ENCODE measurements around the gene GADD45G. TPM values are rescaled to one million over a fixed set of nuclear protein-coding genes. Genes with fewer than 3 reads are reported as not detected.
A peak's percentile ranks its signal among the peaks of the same experiment; 100 is the strongest.

The GADD45G gene
- total and polyA plus RNA-seq, 12 donors: 9.4 to 125 (median 21.2) TPM

GRCh38 chr9:89648247-89649000 is 43.6 kb downstream of the GADD45G start:
- intact Hi-C loops (cut with DNase I): no loop called here
- Histone ChIP-seq H3K4me3 (no peak overlapping the region), H3K9me3 (no peaks in the 10 kb centered on the region), H3K27me3 (no peaks in the 10 kb centered on the region), H3K27ac (no peak overlapping the region), H3K36me3 (no peaks in the 10 kb centered on the region), H3K4me1 (no peaks in the 10 kb centered on the region)
- no peak for TF ChIP-seq CTCF (IDR thresholded peaks at IDR 0.05)
- DNase-seq (no peak), ATAC-seq (peak in 1 of 8 donors; percentile 25)
- 74 to 77% methylated on average over 11 of the region's 11 CpGs for WGBS, 2 donors

GRCh38 chr9:89649039-89649691 is 44.4 kb downstream of the GADD45G start:
- H3K4me1 ChIP-seq: no peaks in the 10 kb centered on the region
- no peak for TF ChIP-seq CTCF (IDR thresholded peaks at IDR 0.05)
- H3K27ac ChIP-seq: no peak overlapping the region
- intact Hi-C loops (cut with DNase I): no loop called here
- DNase-seq (no peak), ATAC-seq (no peak)
- H3K27me3 ChIP-seq: no peaks in the 10 kb centered on the region
- no peaks in the 10 kb centered on the region for H3K36me3 ChIP-seq
- 88 to 92% methylated on average over 8 of the region's 8 CpGs for WGBS, 2 donors
- H3K9me3 ChIP-seq: no peaks in the 10 kb centered on the region
- no peak overlapping the region for H3K4me3 ChIP-seq

GRCh38 chr9:89654025-89654662 is 49.3 kb downstream of the GADD45G start:
- ATAC-seq: no peak
- Histone ChIP-seq H3K9me3 (no peaks in the 10 kb centered on the region), H3K4me3 (no peak overlapping the region), H3K27ac (no peak overlapping the region), H3K27me3 (no peaks in the 10 kb centered on the region), H3K4me1 (peaks cover 0 to 26% (median 0%) of the 10 kb centered on the region in 9 donors), H3K36me3 (no peaks in the 10 kb centered on the region)
- DNase-seq: no peak
- no peak for TF ChIP-seq CTCF (IDR thresholded peaks at IDR 0.05)
- 80% methylated on average over 7 of the region's 7 CpGs for WGBS, 2 donors
- intact Hi-C loops (cut with DNase I): no loop called here

- no peaks in the 10 kb centered on the region for H3K36me3 ChIP-seq
- ATAC-seq (peak in 7 of 8 donors; percentile 35 to 60 (median 44)), DNase-seq (no peak)
- no peaks in the 10 kb centered on the region for H3K9me3 ChIP-seq
- no peak for TF ChIP-seq CTCF (IDR thresholded peaks at IDR 0.05)
- no peak overlapping the region for H3K4me3 ChIP-seq
- H3K4me1 ChIP-seq: peaks cover 0 to 38% (median under 1%) of the 10 kb centered on the region in 9 donors
- H3K27me3 ChIP-seq: no peaks in the 10 kb centered on the region
- WGBS, 2 donors: 79 to 84% methylated on average over 17 of the region's 17 CpGs
- peak overlapping the region in 2 of 10 donors; percentile 29 to 55 for H3K27ac ChIP-seq
- intact Hi-C loops (cut with DNase I): no loop called here
These were observed 50.5 kb downstream of the GADD45G start for GRCh38 chr9:89655056-89655989.
